Dermis microvascular lymphatic vessel endothelial cell (primary cell): ENCODE results near the gene PNP. TPM values are rescaled to one million over a fixed set of nuclear protein-coding genes. Genes with fewer than 3 reads are reported as not detected.
A peak's percentile ranks its signal among the peaks of the same experiment; 100 is the strongest.

ENCODE experiments used
- DNase-seq, 2 donors: peaks; one replicate each; pipeline versions ENCODE4 v3.0.0 to v3.0.0-alpha.2; 2010; ENCODE audit warnings: low read depth in 2 of 2
- total RNA-seq: library from RNA; depleted of rRNA; stranded (reverse); fragments of >200 nt; gene quantifications from 2 replicates; pipeline ENCODE4 v1.2.1, GENCODE V29; 2014

Gene PNP
- total RNA-seq, 1 donor from 2014 or later: 222 TPM

- DNase-seq: peak; percentile 99
Measured at GRCh38 chr14:20454516-20455354, 14.5 kb upstream of the PNP start, which contains the start of the genes APEX1 and OSGEP. TSS of gene APEX1 (plus strand) at chr14:20455226. CDS start at chr14:20455646, 420 bp downstream. TSS of gene OSGEP (minus strand) at chr14:20454812. CDS start at chr14:20454683, 129 bp downstream.

GRCh38 chr14:20455355-20456300, 13.6 kb upstream of the PNP start:
- DNase-seq: peak in 1 of 2 donors; percentile 92

- no peak for DNase-seq
Measured at GRCh38 chr14:20456971-20457370, 12.2 kb upstream of the PNP start.

GRCh38 chr14:20458031-20458789, 11.0 kb upstream of the PNP start:
- no peak for DNase-seq

- DNase-seq: peak in 1 of 2 donors; percentile 7
Measured at GRCh38 chr14:20460458-20461224, 8.6 kb upstream of the PNP start.

- DNase-seq: peak; percentile 100
Measured at GRCh38 chr14:20461225-20462141, 7.7 kb upstream of the PNP start, which contains the start of gene PIP4P1. TSS of gene PIP4P1 (minus strand) at chr14:20461434. CDS start at chr14:20461325, 109 bp downstream.

- DNase-seq: no peak
Measured at GRCh38 chr14:20468764-20469241, 403 bp upstream of the PNP start.

GRCh38 chr14:20469890-20470602, 840 bp downstream of the PNP start:
- DNase-seq: peak; percentile 27 to 85

- DNase-seq: no peak
Measured at GRCh38 chr14:20470603-20470901, 1.3 kb downstream of the PNP start.

- no peak for DNase-seq
Measured at GRCh38 chr14:20472536-20473169, 3.4 kb downstream of the PNP start.

GRCh38 chr14:20476776-20477175, 7.6 kb downstream of the PNP start:
- no peak for DNase-seq

GRCh38 chr14:20477211-20477876, 8.1 kb downstream of the PNP start:
- DNase-seq: peak in 1 of 2 donors; percentile 50

- DNase-seq: no peak
Measured at GRCh38 chr14:20478894-20479293, 9.7 kb downstream of the PNP start.

- DNase-seq: no peak
Measured at GRCh38 chr14:20482382-20482781, 13.2 kb downstream of the PNP start.

GRCh38 chr14:20485900-20486299, 16.7 kb downstream of the PNP start:
- DNase-seq: no peak

- DNase-seq: no peak
Measured at GRCh38 chr14:20486684-20487395, 17.6 kb downstream of the PNP start.

GRCh38 chr14:20487396-20487725, 18.2 kb downstream of the PNP start:
- no peak for DNase-seq
